GM19035 (cell line): ENCODE measurements around the gene TBC1D9B.
A peak's percentile ranks its signal among the peaks of the same experiment; 100 is the strongest.

Experiments
- ATAC-seq: cut with Tn5 transposase; IDR thresholded peaks from one replicate; pipeline ENCODE4 v1.9.1; 2021; ENCODE audit not compliant: unreplicated experiment

Gene TBC1D9B

DNA sequence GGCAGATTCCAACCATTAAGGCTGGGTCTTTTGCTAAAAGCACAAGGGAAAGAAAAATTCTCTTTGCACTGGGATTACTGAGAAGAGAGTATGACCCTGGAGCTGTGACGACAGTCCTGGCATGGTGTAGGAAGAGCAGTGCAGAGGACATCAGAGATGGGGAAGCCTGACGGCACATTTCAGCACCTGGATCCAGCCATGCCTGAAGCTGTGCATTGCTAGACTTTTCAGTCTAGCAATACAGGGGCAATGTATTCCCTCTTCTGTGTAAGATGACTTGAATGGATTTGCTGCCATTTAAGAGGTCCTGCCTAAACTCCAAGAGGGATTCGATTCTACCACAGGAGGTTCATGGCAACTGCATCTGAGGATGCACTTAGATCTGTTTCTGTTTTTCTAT, 36.7 kb downstream of the TBC1D9B start:
- ATAC-seq: no peak

DNA sequence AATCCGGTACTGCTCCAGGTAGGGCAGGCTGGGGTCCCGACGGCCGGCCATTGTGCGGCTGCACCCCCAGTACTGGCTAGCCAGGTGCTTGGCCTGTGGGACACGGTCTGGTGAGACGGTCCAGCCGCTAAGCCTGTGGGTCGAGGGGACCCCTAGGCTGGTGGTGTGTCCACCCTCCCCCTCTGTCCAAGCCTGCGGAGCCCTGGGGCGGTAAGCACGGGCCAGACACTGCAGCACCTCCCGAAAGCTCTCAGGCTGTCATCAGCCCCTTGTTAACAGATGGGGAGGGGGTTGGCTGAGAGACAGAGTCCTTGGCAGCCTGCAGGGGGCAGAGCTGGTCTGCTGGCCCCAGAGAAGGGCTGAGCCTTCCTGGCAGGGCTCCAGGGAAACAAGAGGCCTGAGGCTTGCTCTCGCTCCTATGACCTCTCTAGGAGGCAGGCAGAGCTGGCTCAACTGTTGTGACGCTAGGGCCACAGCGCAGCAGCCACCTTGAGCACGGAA, 37.2 kb downstream of the TBC1D9B start:
- ATAC-seq: no peak

DNA sequence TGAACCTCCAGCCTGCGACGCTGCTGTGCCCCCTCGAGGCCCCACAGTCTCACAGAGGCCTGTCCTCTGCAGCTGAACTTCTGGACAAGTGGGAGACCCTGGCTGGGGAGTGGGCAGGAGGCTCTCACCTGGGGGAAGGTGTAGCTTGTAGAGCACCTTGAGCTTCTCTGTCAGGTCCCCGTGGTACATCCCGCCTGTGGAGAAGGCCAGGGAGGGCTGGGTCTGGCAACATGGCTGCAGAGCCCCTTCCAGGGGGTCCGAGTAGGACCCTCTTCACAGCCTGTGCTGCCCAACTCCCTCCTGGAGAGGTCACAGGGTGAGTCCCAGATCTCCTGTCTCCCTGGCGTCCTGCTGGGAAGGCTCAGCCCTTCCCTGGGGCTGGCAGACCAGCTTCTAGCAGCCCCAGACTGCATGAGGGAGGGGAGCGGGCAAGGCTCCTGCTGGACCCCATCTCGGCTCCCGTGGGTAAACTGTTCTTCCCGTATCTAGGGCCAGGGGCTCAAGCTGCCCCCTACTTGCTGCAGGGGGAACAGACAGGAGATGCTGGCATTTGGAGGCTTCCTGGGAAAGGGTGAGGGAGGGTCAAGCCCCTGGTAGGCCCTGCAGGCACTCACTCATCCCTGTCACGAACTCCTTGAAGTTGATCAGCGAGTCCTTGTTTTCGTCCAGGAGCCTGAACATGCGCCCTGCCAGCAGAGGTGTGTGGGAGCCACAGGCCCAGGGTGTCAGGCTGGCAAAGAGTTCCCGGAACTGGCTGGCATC, 37.9 kb downstream of the TBC1D9B start:
- no peak for ATAC-seq

DNA sequence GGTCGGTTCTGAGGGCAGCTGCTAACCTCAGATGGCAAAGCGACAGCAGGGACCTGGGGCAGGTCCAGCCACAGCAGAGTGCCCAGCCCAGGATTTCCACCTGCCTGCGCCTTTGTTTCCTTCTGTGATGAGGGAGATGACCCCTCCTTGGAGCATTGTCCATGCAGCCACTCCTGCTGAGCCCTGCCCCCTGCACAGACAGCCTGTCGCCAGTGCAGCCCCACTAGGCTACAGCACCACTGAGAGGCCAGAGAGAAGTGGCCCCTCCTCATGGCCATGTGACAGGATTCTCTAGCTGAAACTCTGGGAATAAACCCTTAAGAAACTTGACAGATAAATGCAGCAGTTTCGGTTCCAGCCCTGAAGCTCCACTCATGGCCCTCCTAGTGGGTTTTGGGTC, 38.6 kb downstream of the TBC1D9B start:
- ATAC-seq: no peak

DNA sequence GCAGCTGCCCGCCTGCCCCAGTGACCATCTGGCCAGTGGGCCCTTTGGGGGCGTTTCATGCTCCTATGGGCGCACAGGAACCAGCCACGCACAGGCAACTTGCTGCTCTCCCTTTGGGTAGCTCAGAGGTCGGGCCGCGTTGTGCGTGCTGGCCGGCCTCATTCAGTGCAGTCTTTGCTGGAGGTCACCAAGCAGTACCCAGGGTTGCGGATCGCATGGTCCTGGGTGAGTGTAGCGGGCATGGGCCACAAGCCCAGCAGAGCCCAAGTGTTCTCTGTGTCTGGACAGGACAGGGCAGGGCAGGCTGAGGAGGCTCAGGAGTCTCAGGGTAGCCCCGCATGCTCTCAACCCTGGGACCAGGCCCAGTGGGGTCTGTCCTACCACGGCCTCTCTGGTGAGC, 39.2 kb downstream of the TBC1D9B start:
- ATAC-seq: no peak

DNA sequence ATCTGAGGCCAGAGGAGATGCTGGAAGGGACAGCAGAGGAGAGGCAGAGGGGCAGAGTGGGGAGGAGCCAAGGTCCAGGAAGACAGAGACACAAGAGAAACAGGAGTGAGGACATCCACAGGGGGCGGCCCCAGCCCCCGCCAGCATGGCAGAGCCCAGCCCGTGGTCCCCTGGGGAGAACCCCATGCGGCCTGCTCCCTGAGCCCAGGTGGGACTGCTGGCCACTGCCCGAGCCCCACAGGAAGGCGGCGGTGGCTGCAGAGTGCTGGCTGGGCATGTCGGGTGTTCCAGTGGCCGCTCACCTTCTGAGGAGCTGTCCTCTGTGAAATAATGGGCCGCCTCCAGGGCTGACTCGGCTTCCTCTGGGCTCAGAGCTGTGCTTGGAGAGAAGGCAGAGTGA, 40.2 kb downstream of the TBC1D9B start:
- no peak for ATAC-seq

DNA sequence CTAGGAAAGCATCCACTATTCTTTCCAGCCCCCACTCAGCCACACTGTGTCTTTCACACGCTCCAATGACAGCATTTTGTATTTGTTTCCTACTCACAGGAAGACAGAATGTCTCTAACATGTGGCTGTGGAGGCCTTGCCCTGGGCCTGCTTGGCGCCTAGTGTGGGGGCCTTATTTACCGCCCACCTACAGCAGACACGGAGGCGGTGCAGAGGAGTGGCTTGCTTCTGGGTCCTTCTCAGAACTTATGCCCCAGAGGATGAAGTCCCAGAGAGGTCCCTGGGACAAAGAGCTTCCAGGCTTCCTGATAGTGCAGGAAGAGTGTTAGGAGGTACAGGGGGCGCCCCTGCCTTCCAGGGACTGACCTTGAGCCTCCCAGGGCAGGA, 40.6 kb downstream of the TBC1D9B start:
- no peak for ATAC-seq

DNA sequence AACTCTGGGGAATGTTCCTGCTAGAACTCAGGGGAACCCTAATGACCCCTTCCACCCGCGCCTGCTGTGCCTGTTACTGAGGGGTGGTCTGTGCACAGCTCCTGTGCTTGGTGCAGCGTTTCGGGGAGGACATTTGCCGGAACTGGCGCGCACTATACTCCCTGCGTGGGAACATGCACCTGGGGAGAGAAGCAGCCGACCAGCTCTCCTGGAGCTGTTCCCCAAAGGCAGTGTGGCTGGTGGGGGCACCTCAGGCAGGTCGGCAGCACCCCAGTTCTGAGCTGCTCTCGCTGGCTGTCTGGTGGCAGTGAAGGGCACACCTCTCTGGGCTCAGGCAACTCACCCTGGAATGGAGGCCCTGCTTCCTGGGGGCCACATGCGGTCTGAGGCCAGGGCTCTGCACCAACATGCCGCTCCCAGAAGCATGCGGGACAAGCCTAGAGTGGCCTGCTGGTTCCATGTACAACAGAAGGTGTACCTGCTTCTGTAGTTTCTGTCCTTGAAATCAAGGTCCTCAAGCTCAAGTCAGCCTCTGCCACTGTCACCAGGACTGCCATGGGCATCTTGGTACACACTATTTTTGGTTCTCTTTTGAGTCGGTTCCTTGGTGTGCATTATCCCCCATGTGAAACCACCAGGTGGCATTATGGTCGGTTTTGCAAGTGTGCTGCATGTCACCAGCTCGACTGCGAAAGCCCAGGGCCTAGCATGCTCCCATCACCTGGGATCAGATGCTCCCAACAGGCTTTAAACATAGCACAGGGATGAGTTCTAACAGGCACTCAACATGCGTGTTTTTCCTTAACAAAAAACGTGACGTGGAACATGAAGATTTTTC, 41.2 kb downstream of the TBC1D9B start:
- ATAC-seq: no peak

DNA sequence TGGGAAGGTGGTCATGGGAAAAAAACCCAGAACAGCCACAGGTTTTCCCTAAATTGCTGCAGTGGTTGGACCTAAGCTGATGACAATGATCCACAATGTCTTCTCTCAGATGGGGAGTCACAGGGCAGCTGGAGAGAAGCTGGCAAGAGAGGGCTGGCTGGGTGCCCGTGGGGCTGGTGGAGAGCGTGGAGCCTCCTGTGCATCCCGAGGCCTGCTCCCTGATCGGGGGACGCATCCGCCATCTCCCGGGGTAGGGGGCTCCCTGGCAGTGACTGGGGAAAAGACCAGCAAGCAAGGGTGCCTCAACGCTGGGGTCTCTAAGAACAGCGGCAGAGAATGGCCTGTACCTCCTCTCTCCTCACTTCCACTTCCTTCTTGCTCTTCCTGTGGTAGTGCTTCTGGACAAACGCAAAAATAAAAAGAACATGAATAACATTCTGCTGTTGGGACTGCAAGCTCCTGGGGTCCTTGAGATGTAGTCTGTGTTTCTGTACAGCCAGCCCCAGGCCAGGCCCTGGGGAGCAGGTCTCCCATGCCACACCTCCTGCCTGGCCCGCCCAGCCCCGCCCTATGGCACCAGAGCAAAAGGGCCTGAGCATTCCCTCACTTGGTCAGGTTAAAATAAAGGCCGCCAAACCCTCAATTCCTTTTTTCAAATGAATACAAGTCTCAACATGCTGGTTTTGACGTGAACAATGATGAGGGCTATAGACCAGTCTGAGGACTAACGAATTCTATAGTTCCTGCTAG, 42.0 kb downstream of the TBC1D9B start:
- no peak for ATAC-seq

DNA sequence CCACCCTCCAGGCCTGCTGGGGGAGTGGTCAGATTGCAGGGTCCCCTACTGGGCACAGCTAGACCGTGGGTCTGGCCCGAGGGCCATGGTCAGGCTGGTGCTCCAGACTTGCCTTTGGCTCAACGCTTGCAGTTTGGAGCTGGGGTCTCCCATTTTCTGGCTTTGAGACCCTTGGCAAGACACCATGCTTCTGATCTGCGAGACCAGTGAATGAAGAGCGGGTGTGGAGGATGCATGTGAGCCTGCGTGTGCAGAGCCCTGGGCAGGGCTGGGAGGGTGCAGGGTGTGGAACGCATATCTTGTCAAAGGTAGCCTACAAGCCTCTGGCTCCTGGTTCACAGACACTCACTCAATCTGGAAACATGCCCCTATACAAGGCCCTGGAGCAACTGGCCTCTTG, 43.0 kb downstream of the TBC1D9B start:
- ATAC-seq: no peak

DNA sequence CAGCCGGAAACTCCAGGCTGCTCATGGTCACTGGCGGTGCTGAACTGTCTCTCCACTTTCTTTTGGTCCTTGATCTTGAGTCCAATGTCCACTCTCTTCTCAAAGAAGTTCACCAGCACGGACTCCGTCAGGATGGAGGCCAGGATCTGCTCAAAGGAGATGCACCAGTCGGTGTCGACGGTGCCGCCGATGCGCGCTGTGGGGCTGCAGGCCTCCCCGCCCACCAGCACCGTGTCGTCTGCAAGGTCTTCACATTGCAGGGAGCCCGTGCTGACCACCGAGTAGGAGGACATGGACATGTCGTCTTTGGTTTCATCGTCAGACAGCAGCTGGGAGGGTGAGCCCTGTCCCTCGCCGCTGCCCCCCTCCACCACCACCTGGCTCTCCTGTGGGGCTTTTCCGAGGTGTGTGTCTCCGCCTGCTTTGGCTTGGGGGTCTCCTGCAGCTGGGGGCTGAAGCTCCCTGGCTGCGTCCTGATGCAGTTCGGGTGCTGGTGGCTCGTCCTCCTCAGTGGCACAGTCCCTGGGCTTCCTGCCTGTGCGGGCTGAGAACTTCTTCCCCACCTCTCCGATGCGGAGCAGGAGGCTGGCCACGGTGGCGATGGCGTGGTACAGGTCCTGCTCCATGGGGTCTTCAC, 44.1 kb downstream of the TBC1D9B start:
- ATAC-seq: no peak

DNA sequence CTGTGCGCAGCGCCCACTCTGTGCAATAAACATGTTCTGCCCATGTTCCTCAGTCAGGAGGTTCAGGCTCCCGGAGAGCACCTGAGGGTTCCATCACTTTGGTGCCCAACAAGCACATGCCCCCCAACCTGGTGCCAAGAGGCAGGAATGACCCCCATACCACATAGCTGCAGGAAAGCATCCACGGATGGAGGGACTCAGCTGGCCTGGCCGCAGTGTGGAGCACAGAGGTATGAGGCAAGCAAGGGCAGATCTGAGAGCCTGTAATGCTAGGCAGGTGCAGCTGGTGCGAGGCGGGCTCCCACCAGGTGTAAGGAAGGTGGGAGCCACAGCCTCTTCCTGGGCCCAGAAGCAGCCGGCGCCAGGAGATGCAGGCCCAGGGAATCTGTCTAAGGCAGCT, 44.8 kb downstream of the TBC1D9B start:
- ATAC-seq: no peak

DNA sequence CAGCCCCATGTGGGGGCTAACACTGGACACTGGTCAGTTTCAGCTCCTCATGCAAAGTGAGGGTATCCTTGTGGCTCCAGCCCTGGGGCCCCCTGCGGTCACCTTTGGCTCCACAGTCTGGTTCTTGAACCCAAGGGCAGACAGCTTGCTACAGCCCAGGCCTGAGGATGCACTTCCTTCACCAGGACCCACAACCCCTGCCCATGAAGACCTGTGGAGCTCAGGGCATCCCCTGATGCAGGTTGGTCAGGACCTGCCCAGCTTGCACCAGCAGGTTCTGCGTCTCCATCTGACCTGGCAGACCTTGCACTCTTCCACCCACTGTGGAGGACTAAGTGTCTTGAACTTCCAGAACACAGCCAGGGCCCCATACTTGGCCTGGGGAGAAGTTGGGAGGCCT, 45.4 kb downstream of the TBC1D9B start:
- no peak for ATAC-seq

DNA sequence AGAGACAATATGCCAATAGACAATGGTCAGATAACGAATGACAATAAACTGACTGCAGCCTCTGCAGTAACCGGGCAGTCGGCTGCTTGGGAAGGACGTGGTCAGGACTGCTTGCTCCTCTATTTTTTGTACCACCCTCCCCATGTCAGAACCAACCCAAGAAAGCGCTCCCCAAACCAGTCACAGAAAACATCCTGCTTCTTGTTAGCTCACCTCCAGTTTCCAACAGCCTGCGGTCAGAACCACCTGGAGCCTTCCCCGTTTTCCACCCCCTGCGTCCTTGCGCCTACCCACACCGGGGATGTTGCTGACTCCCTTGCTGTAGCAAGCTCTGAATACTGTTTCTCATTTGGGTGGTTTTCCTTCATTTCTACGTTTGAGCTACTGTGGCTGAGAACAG, 47.4 kb downstream of the TBC1D9B start:
- no peak for ATAC-seq

DNA sequence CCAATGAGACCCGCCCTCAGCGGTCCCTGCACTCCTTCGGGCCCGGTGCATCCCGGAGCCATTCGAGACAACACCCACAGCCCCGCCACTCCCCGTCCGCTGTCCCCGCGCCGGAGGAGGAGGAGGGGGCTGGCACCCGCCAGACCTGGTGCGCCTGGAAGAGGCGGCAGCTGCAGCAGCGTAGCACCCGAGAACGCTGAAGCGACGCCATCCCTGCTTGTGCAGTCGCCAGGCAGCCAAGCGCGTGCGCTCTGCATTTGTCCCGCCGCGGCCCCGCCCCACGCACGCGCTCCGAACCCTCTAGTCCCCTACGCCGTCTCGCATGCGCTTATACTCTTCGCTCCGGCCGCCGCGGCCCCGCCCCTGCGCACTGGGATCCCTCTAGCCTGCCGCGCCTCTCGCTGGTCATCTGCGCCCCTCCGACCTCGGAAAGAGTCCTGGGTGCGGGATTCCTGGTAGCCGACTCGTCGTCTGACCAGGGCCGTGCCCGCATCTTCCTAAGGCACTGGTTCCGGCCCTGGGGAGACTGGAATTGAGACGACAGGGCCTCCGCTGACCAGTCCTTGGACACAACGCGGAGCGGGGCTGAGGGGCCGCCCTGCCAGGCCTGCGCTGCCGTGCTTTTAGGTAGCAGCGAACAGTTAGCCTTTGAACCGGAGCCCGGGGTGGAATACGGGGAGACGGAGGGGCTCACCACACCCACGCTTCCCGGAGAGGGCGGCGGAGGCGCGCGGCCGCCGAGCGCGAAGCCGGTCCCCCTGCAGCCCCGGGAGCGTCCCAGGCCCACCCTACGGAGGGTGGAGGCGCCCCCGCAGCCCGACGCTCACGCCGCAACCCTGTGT, 48.9 kb downstream of the TBC1D9B start, which contains the start of gene MRNIP:
Gene MRNIP (minus strand): TSS at position 232 of the 842 bp plus-strand sequence. CDS start 21 bp downstream, at position 211.
- peak; percentile 97 for ATAC-seq

DNA sequence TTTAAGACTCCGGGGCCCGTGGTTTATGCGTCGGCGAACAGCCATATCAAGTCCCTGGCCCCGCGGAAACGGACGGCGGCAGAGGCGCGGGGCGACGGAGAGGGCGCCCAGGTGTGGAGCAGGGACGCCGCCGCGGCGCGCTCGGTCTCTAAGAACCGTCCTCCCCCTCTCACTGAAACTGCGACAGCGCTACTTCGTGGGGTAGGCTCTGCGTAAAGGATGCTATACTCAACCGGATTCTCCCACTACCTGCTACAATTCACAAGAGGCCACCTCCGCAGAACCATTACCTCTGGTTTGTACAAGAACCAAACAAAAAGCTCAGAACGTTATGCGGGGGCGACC, 49.5 kb downstream of the TBC1D9B start:
- ATAC-seq: peak; percentile 43

DNA sequence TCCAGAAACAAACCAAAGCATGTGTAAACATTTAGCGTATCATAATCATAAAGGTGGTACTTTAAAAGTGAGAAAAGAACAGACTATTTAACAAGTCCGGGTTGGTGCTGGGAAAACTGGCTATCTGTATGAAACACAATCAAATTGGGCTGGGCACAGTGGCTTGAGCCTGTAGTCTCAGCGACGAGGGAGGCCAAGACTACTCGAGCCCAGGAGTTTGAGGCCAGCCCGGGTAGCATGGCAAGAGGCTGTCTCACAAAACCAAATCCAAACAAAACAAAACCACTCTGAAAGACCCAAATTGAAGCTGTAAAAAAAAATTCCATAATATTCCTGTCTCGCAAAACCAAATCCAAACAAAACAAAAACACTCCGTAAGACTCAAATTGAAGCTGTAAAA, 53.3 kb downstream of the TBC1D9B start:
- no peak for ATAC-seq

DNA sequence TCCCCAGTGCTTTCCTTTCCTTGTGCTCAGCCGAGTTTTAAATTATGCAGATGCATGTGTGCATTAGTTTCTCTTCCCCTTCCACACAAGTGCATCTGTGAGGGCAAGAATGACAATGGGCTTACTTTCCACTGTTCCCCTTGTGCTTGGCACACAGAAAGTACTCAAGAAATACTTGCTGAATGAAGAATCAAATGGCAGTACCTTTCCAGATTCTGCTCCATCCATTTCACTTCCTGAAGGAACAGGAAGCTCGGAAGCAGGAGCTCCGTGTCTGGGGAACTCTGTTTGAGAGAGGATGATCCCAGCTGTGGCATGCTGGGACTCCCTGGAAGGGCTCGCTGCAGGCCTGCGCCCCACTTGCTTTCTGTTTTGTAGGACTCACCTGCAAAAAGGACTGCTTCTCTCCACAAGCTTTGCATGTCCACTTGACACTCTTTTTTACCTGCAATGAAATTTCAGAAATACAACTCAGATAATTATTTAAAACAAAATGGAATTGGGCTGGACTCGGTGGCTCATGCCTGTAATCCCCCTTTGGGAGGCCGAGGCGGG, 54.6 kb downstream of the TBC1D9B start:
- ATAC-seq: peak; percentile 72

DNA sequence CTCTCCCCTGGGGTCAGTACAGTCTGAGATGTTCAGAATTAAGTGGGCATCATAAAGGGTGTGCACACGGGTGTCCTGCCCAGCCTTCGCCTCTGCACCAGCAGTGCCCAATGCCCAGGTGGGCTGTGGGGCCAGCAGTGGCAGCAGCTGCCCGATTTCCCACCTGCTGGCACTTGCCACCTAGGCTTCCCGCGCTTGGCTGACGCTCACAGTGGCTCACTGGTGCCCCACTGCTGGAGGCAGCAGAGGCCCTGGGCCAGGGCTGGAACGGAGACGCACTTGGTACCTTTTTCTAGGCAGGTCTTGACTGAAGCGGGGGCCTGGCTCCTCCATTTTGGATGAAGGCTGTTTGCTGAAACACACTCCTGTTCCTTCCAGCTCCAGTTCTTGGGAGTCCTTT, 66.1 kb downstream of the TBC1D9B start:
- ATAC-seq: no peak

DNA sequence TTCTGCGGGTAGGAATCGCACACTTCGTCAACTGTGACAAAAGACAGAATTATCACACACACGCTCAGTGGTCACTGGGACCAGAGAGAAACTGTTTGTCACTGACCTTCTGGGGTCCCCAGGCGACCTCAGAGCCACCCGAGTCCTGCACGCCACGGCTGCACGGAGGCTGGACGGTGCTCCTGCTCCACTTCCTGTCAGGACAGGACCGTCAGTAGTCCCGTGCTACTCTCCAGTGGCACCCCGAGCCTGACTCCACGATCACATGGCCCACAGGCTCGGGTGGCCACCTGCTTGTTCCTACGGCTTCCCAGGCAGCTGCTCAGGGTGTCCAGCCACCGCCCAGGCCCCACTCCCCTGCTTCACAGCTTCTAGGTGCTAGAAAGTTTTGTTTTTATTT, 66.9 kb downstream of the TBC1D9B start:
- no peak for ATAC-seq
